GM13977 (cell line): ENCODE measurements around the gene MTCL1.

Source experiments
- DNase-seq: peaks from one replicate; pipeline ENCODE4 v3.0.0; 2012; ENCODE audit warnings: low spot score
- in situ Hi-C: fragments of 300-500 bp; cut with MboI; formaldehyde crosslinking; loops from one replicate; pipeline ENCODE4 v1.12.0; 2022; ENCODE audit warnings: low sequenced_read_pairs, low pct_unique_long_range_greater_than_20kb, mixed read lengths, inconsistent platforms; ENCODE audit not compliant: unreplicated experiment
- TF ChIP-seq, protein P1 (sequence below): IDR thresholded peaks from 2 replicates; pipeline ENCODE4 v1.5.1; 2012; ENCODE audit warnings: mild to moderate bottlenecking, control low read depth; ENCODE audit not compliant: insufficient read depth; ENCODE audit errors: extremely low read depth, missing control alignments

Gene MTCL1

DNA sequence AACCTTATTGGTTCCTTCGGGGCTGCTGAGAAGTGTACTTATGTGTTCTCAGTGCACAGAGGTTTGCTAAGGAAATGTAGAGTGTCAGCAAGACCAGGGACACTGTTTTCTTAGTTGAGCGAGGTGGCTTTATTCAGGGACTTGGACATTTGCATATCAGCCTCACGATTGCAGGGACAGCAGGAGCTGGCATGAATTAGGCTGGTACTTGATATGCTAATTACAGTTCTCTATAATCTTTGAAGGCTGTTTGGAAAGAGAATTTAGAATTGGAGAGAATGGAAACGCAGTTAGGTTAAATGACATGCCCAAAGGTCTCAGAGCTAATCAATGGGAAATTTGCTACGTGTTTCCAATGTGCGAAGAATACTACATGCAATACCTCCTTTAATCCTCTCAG is 18.7 kb upstream of the MTCL1 start:
- DNase-seq = no peak
- in situ Hi-C loops = no loop called here
- TF ChIP-seq, protein P1, sequence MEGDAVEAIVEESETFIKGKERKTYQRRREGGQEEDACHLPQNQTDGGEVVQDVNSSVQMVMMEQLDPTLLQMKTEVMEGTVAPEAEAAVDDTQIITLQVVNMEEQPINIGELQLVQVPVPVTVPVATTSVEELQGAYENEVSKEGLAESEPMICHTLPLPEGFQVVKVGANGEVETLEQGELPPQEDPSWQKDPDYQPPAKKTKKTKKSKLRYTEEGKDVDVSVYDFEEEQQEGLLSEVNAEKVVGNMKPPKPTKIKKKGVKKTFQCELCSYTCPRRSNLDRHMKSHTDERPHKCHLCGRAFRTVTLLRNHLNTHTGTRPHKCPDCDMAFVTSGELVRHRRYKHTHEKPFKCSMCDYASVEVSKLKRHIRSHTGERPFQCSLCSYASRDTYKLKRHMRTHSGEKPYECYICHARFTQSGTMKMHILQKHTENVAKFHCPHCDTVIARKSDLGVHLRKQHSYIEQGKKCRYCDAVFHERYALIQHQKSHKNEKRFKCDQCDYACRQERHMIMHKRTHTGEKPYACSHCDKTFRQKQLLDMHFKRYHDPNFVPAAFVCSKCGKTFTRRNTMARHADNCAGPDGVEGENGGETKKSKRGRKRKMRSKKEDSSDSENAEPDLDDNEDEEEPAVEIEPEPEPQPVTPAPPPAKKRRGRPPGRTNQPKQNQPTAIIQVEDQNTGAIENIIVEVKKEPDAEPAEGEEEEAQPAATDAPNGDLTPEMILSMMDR = no peak

DNA sequence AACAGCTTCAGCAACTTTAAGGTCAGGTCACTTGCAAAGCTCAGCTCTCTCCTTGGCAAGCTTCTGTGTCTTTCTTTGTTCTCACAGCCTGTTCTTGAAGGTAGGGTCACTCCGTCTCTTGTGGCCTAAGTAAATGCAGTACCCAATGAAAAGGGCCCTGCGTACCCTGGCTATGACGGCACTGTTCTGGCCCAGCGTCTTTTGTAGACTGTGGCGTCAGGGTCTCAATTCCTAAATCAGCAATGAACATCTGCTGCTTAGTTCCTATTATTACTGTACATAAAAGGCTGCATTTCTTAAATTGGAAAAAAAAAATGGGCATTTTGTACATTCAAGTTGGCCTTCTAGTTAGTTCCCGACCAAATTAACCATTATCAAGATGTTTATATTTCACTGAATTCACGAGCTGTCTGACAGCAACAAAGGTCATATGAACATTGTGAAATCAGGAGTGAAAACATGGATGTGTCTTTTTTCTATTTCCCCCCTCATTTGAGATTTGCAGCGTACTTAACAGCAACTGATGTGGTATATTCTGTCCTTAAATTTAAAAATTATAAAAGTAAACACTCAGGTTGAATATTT is 17.0 kb upstream of the MTCL1 start:
- no peak for DNase-seq
- in situ Hi-C loops = no loop called here
- TF ChIP-seq, protein P1 = no peak

DNA sequence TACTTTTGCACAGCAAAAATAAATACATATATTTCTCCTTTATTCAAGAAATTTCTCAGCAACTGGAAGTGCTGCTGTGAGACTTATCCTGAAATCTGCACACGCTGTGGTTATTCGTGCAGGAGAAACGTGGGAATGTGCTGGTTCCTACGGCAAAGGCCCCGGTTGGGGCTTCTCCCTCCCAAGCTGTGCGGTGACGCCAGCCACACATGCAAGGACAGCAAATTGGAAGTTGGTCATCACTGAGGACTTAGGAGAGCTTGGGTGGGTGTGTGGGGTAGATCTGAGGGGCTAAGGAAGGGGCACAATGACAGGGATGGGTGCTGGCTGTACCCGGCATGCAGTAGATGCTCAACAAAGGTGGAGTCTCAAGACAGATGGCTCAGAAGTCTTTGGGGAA is 16.5 kb upstream of the MTCL1 start:
- DNase-seq = no peak
- in situ Hi-C loops = no loop called here
- TF ChIP-seq, protein P1 = no peak

DNA sequence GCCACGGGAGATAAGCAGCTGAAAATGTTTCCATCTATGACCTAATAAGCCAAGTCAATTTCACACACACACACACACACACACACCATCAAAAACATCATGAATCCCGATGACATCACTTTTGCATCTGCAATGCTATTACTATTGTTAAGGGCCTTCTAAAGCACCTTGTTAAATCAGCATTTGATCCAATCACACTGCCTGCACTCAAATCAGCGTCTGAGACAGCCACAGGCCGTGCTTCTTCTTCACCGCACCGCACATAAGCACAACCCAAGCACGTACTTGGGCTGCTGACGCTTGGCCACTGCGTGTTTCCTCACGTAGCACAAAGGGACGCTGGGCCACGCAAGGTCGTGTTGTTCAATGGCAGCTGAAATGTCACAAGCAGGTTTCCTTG is 15.8 kb upstream of the MTCL1 start:
- in situ Hi-C loops = no loop called here
- TF ChIP-seq, protein P1 = no peak
- no peak for DNase-seq

DNA sequence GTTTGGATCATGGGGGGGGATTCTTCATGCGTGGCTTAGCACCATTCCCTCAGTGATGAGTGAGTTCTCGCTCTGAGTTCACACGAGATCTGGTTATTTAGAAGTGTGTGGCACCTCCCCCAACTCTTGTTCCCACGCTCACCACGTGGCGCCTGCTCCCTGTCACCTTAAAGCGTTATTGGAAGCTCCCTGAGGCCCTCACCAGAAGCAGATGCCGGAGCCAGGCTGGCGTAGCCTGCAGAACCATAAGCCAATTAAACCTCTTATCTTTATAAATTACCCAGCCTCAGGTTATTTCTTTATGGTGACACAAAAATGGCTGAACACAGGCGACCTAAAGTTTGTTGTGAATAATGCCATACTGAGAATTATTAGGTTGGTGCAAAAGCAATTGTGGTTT is 10.5 kb upstream of the MTCL1 start:
- in situ Hi-C loops = no loop called here
- DNase-seq = no peak
- TF ChIP-seq, protein P1 = no peak

DNA sequence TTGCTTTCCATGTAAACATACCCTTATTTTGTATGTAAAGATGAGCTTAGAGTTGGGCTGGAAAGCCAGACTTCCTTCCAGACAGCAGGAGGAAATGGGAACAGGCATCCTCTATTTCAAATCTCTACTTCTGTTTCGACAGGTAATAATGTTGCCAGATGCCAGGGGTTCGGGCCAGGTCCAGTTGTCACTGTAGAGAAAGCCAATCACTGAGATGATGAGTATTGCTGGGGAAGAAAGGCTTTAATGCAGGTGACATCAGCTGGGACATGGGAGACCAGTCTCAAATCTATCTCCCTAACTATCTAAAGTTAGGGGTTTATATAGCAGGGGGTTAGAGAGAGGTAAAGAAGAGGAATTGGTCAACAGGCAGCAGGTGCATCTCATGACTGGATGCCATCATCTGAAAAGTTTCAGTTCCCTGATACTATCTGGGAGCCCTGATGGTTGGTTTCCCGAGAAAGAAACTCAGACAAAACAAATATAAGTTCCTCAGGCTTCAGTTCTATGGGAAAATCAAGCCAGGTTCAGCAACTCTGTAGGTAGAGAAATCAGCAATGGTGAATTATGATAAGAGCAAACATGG is 9.3 kb upstream of the MTCL1 start:
- TF ChIP-seq, protein P1 = no peak
- in situ Hi-C loops = no loop called here
- DNase-seq = no peak
